HL-60/S4 treated with phorbol 12-myristate 13-acetate at 8.2 ng/mL for 4 days and 3 days (cell line): ENCODE results near the gene QSOX2.

ENCODE experiments used
- in situ Hi-C: fragments of 300-500 bp; cut with MboI; formaldehyde crosslinking; loops from 2 replicates; pipeline ENCODE4 v1.15.0; 2022; ENCODE audit warnings: low sequenced_read_pairs

QSOX2 gene

DNA sequence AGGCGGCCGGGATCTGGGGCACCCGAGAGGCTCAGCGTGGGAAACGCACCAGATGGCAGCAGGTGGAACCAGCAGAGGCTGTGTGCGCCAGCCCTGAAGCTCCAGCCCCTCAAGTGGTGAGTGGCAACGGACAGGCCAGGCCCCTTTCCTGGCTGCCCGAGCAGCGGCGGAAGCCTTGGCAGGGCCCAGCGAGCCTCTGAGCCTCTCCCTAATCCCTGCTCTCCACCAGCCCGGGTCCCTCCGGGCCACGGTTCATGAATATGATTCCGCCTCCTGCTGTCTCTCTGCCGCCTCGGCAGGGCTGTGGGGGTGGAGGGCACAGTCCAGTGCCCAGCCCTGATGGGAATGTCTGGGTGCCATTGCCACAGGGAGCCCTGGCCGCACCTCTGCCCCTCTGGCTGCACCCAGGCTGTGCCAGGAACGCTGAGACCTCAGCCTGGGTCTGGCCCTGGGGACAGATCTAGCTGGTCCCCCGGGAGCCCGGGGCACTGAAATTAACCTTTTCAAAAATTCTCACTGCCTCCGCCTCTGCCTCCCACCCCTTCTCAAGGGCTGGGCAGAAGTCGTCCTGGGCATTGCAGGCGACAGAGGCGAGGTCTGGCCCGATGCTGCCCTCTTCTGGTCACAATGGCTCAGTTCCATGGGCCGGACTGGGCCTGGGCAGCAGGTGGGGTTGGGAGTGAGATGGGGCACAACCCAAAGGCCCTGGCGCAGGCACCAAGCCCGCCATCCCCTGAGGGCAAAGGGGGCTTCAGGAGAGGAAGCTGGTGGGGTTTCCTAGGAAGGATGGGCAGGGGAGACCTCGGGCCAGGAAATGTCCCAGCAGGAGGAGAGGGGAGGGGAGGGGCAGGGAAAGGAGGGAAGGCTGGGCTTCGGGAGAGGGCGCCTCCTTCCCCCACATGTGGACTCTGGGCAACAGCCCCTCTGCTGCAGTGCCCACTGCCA, 38.0 kb upstream of the QSOX2 start:
- in situ Hi-C loops: no loop called here

DNA sequence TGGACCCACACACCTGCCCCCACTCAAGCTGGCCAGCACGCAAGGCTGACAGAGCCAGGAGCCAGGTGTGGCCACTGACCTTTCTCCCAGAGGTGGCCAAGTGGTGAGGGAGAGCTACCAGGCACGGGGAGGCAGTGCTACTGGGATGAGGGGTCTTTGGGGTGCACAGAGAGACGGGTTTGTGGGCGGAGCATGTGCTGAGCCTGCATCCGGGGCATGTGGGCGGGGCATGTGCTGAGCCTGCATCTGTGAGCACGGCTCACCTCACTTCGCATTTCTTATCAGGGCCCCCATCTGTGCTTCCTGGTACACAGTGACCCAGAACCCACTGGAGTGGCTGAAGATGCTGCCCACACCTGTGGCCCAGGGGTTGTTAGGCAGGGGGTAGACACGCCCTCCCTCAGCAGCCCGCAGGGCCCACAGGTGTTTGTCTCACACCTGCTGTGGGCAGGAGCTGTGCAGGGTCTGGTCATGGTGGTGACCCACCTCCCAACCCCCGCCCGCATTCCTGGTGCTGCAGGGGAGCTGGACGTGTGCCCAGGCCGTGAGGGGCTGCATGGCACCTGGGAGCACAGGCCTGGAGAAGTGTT, 36.8 kb upstream of the QSOX2 start:
- in situ Hi-C loops: no loop called here

GRCh38 chr9:136281421-136282271, 36.0 kb upstream of the QSOX2 start:
- in situ Hi-C loops: no loop called here

DNA sequence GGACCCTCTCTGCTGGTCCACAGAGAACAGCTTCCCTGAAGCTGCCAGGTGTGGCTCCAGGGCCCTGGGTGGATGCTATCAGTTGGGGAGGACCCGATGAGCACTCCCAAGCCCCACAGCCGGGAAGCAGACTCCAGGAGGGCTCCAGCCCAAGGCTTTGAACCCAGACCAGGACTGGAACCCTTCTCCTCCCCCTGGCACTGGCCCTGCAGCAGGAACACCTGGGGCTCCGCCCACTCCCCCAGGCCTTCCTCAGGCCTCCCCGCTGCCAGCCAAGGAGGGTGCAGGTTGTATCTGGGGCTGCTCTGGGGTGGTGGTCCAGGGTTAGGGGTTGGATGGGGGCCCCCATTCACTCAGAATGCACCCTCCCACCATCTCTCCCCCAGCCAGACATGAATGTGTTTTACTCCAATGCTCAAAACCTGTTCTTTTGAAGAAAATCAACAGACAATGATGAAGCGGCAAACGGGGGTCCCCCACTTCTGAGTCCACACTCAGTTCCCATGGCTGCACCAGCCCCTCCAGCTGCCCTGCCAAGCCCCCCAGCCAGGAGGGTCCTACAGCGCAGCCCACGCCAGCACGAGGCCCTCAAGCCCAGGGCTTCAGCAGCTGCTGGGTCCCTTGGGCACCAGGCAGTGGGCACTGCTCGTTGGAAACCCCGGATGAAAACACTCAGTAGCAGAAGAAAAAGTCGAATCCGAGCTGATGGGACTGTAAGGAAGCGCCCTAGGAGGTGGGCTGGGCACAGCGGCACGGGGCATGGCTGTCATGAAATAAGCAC, 35.1 kb upstream of the QSOX2 start:
- in situ Hi-C loops: no loop called here

GRCh38 chr9:136279471-136279870, 33.9 kb upstream of the QSOX2 start:
- in situ Hi-C loops: no loop called here

DNA sequence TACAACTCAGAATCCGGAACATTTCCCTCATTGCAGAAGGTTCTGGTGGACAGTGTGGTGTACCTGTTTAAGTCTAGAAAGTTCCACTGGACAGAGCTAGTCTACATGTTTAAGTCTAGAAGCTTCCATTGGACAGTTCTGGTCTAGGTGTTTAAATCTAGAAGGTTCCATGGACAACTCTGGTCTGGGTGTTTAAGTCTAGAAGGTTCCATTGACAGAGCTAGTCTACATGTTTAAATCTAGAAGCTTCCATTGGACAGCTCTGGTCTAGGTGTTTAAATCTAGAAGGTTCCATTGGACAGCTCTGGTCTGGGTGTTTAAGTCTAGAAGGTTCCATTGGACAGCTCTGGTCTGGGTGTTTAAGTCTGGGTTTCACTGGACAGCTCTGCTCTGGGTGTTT, 33.3 kb upstream of the QSOX2 start:
- in situ Hi-C loops: no loop called here

DNA sequence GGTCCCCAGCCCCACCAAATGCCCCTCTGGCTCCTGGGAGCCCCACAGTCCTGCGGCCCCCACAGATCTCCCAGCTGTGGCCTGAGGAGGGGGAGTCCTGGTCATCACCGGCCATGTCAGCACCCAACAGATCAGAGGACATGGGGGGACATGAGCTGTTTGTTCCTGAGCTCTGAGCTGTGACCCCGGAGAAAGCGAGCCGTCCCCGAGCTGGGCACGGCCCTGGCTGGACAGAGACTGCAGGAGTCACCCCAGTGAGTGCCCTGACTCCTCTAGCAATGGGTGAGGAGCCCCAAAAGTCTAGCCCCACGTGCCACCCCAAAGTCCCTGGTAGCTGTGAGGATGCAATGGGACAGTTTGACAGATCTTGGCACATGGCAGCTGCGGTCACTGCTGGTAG, 32.6 kb upstream of the QSOX2 start:
- in situ Hi-C loops: no loop called here

- in situ Hi-C loops: no loop called here
Observed at GRCh38 chr9:136277746-136278145, 32.1 kb upstream of the QSOX2 start.

GRCh38 chr9:136276716-136277115, 31.1 kb upstream of the QSOX2 start:
- in situ Hi-C loops: no loop called here

GRCh38 chr9:136275655-136276429, 30.2 kb upstream of the QSOX2 start:
- in situ Hi-C loops: no loop called here

DNA sequence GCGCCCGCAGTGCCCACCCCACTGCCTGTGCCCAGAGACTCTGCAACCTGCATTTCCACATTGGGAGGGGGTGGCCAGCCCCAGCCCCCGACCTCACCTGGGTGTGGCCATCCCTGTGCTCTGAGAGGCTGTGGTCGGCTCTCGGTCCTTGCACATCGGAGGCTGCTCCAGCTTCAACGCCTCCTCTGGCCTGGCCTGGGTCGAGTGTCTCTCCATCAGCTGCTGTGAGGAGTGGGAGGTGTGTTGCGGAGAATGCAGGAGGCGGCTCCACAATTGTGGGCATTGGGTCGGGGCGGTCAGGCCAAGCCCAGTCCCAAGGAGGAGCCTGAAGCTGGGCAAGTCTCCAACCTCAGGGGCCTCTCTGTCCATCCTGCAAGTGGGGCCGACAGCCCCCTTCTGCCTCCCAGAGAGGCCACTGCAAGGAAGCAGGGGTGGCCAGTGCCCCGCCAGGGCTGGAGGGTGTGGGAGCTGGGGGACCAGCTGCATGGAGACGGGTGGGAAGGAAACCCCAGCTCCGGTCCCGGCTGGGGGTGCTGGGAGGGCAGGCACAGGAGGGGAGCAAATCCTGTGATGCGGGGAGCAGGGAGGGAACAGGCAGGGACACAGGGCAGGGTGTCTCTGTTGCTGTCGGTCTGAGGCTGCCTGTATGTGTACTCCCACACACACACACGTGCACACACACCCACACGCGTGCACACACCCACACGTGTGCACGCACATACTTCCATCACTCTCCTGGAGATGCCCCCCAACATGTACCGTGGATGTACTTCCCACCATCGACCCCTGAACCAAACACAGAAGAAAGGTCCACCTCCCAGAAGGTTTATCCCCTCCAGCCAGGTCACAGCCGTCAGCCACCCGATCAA, 29.4 kb upstream of the QSOX2 start:
- in situ Hi-C loops: no loop called here

DNA sequence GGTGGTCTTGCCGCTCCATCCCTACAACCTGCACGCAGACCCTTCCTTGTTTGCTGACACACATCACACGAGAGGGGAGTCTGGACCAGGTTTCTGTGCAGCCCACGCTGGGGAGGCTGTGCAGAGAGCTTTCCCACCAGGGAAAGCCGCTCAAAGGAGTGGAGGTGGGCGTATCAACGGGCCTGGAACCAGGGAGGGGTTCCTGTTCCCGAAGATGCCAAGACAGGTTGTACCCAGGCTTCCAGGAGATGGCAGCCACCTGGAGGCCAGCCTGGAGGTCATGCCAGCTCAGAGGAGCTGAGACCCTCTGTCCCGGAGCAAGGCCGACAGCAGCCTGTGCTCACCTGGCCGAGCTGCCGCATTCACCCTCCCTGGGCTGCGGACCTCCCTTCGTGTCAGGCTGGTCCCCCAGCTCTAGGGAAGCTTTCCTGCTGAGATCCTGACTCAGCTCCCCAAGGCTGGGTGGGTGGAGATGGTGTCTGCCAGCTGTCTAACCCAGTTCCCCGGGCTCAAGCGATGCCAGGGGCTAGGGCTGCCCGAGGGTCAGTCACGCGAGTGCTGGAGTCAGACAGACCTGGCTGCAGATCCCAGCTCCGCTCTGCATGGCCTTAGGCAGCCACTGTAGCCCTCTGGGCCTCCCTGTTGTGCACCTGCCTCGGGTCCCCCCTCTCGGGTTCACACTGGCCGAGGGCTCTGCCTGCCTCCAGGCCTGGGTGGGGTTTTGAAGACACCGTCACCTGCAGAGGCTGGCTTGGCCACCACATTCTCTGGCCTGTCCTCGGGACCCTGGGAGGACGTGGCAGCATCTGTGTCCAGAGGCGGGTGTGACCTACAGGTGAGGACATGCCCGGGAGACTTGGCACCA, 28.5 kb upstream of the QSOX2 start:
- in situ Hi-C loops: no loop called here

GRCh38 chr9:136273244-136273865, 27.7 kb upstream of the QSOX2 start:
- in situ Hi-C loops: no loop called here

DNA sequence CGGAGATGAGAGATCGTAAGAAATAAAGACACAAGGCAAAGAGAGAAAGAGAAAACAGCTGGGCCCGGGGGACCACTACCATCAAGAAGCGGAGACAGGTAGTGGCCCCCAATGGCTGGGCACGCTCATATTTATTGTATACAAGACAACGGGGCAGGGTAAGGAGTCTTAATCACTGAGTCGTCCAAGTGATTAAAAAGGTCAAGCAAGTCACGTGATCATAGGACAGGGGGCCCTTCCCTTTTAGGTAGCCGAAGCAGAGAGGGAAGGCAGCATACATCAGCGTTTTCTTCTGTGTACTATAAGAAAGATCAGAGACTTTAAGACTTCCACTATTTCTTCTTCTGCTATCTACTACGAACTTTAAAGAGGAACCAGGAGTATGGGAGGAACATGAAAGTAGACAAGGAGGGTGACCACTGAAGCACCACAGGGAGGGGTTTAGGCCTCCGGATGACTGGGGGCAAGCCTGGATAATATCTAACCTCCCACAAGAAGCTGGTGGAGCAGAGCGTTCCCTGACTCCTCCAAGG, 24.6 kb upstream of the QSOX2 start:
- in situ Hi-C loops: no loop called here

DNA sequence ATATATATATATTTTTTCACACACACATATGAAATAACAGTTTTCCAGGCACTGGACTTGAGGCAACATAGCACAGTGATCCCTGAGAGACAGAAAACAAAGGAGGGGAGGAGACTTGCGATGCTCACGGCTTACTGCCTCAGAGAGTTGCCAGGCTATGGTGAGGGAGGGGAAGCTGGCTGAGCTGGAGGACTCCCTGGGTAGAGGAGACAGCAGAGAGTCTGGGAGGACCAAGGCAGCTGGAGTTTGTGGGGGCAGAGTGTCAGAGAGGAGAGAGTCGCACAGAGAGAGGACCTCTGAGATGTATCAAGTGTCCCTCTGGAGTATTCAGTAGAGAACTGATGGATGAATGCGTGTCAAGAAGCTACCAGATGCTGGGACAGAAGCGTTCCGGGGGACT, 23.1 kb upstream of the QSOX2 start:
- in situ Hi-C loops: loop anchor here (10.0 kb wide), 1 partner anchor 104 kb away; no protein-coding TSS in a partner anchor

GRCh38 chr9:136268318-136268717, 22.7 kb upstream of the QSOX2 start:
- in situ Hi-C loops: loop anchor here (10.0 kb wide), 1 partner anchor 104 kb away; no protein-coding TSS in a partner anchor
